Small intestine (tissue), 7 donors: ENCODE data around the gene RANBP2. TPM values are rescaled to one million over a fixed set of nuclear protein-coding genes. Genes with fewer than 3 reads are reported as not detected.

Source experiments
- DNase-seq, 2 donors: peaks; one replicate each; pipeline versions ENCODE4 v3.0.0 to v3.0.0-alpha.2; 2013
- FAIRE-seq: peaks from 2 replicates; lab custom pipeline; 2012; peaks lifted over from hg19 to GRCh38; lab: Jason Lieb, UNC
- H3K27ac ChIP-seq, 3 donors: one replicate each; pipeline ENCODE4 v1.5.1; 2013; ENCODE audit warnings: low read length in 2 of 3, mild to moderate bottlenecking in 2 of 3, control low read depth in 1 of 3, inconsistent platforms in 1 of 3, low read depth in 1 of 3, moderate library complexity in 1 of 3
- H3K27me3 ChIP-seq, 3 donors: one replicate each; pipeline ENCODE4 v1.6.1; 2013; ENCODE audit warnings: low read length in 3 of 3, inconsistent platforms in 1 of 3; ENCODE audit not compliant: control insufficient read depth in 3 of 3, insufficient read depth in 3 of 3
- H3K36me3 ChIP-seq, 3 donors: one replicate each; pipeline ENCODE4 v1.6.1; 2013; ENCODE audit warnings: low read length in 3 of 3, inconsistent platforms in 1 of 3, low read depth in 1 of 3, mild to moderate bottlenecking in 1 of 3, moderate library complexity in 1 of 3; ENCODE audit not compliant: control insufficient read depth in 3 of 3, insufficient read depth in 2 of 3
- H3K4me1 ChIP-seq, 3 donors: one replicate each; pipeline ENCODE4 v1.6.1; 2013; ENCODE audit warnings: low read length in 2 of 3, inconsistent platforms in 1 of 3, low read depth in 1 of 3, mild to moderate bottlenecking in 1 of 3, moderate library complexity in 1 of 3; ENCODE audit not compliant: control insufficient read depth in 3 of 3, insufficient read depth in 2 of 3
- H3K4me3 ChIP-seq, 3 donors: one replicate each; pipeline ENCODE4 v1.5.1; 2013; ENCODE audit warnings: low read length in 3 of 3, control low read depth in 1 of 3, inconsistent platforms in 1 of 3, low read depth in 1 of 3, mild to moderate bottlenecking in 1 of 3, moderate library complexity in 1 of 3
- H3K9me3 ChIP-seq, 2 donors: one replicate each; pipeline ENCODE4 v1.6.1; 2013; ENCODE audit warnings: low read depth in 1 of 2, low read length in 1 of 2; ENCODE audit not compliant: control insufficient read depth in 2 of 2, insufficient read depth in 1 of 2
- WGBS, 3 donors: extraction: QIAGEN DNeasy Blood & Tissue Kit; methylation state at CpG; one replicate each; pipeline ENCODE4 v1.1.7; 2013; 5-methylcytosine and 5-hydroxymethylcytosine counted together
- polyA plus RNA-seq, 4 donors: library from polyadenylated mRNA; stranded (reverse) in 3 of 4; unstranded in 1 of 4; fragments of 200-250 nt in 3 of 4; fragments of 120-200 nt in 1 of 4; gene quantifications; one replicate each; pipeline versions ENCODE4 v1.2.1 to v1.2.3, GENCODE V29; 2013
- donor health status: healthy with polysubstance abuse.
- donor health status: control.
- donor health status: control.
- donor health status: Bipolar disorder and iron deficiency.
- donor health status: healthy.

Gene RANBP2
- polyA plus RNA-seq, 4 donors: 7.3 to 46.1 (median 13.5) TPM

DNA sequence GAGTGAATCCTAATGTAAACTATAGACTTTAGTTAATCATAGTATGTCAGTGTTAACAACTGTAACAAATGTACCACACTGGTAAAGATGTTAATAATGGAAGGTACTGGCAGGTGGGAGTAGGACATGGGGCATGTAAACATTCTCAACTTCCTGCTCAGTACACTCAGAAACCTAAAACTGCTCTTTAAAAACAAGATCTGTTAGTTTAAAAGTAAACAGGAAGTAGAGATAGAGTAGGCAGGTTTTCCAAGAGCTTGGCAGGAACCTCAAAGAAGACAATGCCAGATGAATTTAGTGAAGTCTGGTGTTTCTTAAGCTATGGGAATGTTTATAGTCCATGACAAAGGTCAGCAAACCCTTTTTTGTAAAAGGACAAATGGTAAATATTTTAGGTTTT, 113.9 kb downstream of the RANBP2 start:
- H3K4me3 ChIP-seq: no peak overlapping the region
- no peak for DNase-seq
- FAIRE-seq: no peak

GRCh38 chr2:108834620-108835019, 115.3 kb downstream of the RANBP2 start:
- Histone ChIP-seq H3K4me3 (no peak overlapping the region), H3K9me3 (peaks cover 0 to 9% of the 10 kb centered on the region in 2 donors), H3K36me3 (no peaks in the 10 kb centered on the region), H3K4me1 (no peaks in the 10 kb centered on the region), H3K27me3 (no peaks in the 10 kb centered on the region), H3K27ac (no peak overlapping the region)
- no peak for FAIRE-seq
- no peak for DNase-seq
- 92 to 93% (median 92%) methylated on average over 3 of the region's 3 CpGs for WGBS, 3 donors

More for the DNA sequence above, 113.9 kb downstream of the RANBP2 start:
- Histone ChIP-seq H3K4me1 (no peaks in the 10 kb centered on the region), H3K27me3 (no peaks in the 10 kb centered on the region), H3K36me3 (no peaks in the 10 kb centered on the region), H3K27ac (no peak overlapping the region), H3K9me3 (peaks cover 0 to 9% of the 10 kb centered on the region in 2 donors)

GRCh38 chr2:108835040-108835439, 115.8 kb downstream of the RANBP2 start:
- Histone ChIP-seq H3K4me1 (no peaks in the 10 kb centered on the region), H3K27me3 (no peaks in the 10 kb centered on the region), H3K36me3 (no peaks in the 10 kb centered on the region), H3K9me3 (peaks cover 0 to 9% of the 10 kb centered on the region in 2 donors), H3K4me3 (no peak overlapping the region), H3K27ac (no peak overlapping the region)
- no peak for DNase-seq
- WGBS, 3 donors: 76 to 88% (median 80%) methylated on average over 1 of the region's 1 CpG
- FAIRE-seq: no peak

Other genes starting within 250 kb of the RANBP2 start
- 10 to 100 TPM in 3 of 4 donors, 1 to 10 TPM in 1; 8.3 to 51.4 (median 21.7) TPM for gene LIMS1, start 185.0 kb upstream of the RANBP2 start, polyA plus RNA-seq
- gene CCDC138, start 67.3 kb downstream of the RANBP2 start, polyA plus RNA-seq: 1 to 10 TPM in 3 of 4 donors, under 1 TPM in 1; 0.89 to 6.2 (median 2.2) TPM